Measurements from ENCODE around the gene HOXA1.
A peak's percentile ranks its signal among the peaks of the same experiment; 100 is the strongest.

Gene HOXA1

GRCh38 chr7:27110186-27111031 is 14.6 kb upstream of the HOXA1 start (continued):
- no peak for TF ChIP-seq ZSCAN4 (tag by site-specific recombination; IDR thresholded peaks at IDR 0.05)
- no peak for TF ChIP-seq ZNF580 (tag by site-specific recombination; IDR thresholded peaks at IDR 0.05)
- TF ChIP-seq BCL11B (tag by site-specific recombination; IDR thresholded peaks at IDR 0.05; ENCODE audit: low read depth) = no peak
- TF ChIP-seq ZNF426 (tag by site-specific recombination; IDR thresholded peaks at IDR 0.05) = no peak
- no peak for TF ChIP-seq ZNF2 (tag by site-specific recombination; IDR thresholded peaks at IDR 0.05)
- no peak for TF ChIP-seq ZNF280D (tag by site-specific recombination; IDR thresholded peaks at IDR 0.05)
- TF ChIP-seq HOXA7 (CRISPR knock-in tag; IDR thresholded peaks at IDR 0.05; ENCODE audit: borderline replicate concordance) = no peak
- no peak for TF ChIP-seq ZNF549 (tag by site-specific recombination; IDR thresholded peaks at IDR 0.05)
- TF ChIP-seq, protein P1, sequence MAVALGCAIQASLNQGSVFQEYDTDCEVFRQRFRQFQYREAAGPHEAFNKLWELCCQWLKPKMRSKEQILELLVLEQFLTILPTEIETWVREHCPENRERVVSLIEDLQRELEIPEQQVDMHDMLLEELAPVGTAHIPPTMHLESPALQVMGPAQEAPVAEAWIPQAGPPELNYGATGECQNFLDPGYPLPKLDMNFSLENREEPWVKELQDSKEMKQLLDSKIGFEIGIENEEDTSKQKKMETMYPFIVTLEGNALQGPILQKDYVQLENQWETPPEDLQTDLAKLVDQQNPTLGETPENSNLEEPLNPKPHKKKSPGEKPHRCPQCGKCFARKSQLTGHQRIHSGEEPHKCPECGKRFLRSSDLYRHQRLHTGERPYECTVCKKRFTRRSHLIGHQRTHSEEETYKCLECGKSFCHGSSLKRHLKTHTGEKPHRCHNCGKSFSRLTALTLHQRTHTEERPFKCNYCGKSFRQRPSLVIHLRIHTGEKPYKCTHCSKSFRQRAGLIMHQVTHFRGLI (tag by site-specific recombination; IDR thresholded peaks at IDR 0.05) = peak; percentile 29; the same call in 1 of the 2 replicates
- no peak for TF ChIP-seq ZNF521 (tag by site-specific recombination; IDR thresholded peaks at IDR 0.05)
- no peak for TF ChIP-seq ZFP41 (tag by site-specific recombination; IDR thresholded peaks at IDR 0.05; ENCODE audit: borderline replicate concordance)
- no peak for TF ChIP-seq ZNF416 (tag by site-specific recombination; IDR thresholded peaks at IDR 0.05)
- no peak for TF ChIP-seq ZNF19 (tag by site-specific recombination; IDR thresholded peaks at IDR 0.05; ENCODE audit: low read depth)
- TF ChIP-seq ZNF266 (tag by site-specific recombination; IDR thresholded peaks at IDR 0.05; ENCODE audit: low read depth) = no peak
- TF ChIP-seq SP3 (tag by site-specific recombination; IDR thresholded peaks at IDR 0.05) = no peak
- TF ChIP-seq, protein P2, sequence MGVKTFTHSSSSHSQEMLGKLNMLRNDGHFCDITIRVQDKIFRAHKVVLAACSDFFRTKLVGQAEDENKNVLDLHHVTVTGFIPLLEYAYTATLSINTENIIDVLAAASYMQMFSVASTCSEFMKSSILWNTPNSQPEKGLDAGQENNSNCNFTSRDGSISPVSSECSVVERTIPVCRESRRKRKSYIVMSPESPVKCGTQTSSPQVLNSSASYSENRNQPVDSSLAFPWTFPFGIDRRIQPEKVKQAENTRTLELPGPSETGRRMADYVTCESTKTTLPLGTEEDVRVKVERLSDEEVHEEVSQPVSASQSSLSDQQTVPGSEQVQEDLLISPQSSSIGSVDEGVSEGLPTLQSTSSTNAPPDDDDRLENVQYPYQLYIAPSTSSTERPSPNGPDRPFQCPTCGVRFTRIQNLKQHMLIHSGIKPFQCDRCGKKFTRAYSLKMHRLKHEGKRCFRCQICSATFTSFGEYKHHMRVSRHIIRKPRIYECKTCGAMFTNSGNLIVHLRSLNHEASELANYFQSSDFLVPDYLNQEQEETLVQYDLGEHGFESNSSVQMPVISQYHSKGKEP (tag by site-specific recombination; IDR thresholded peaks at IDR 0.05) = 0 out of 2 replicates have a peak, but pooled peaks have one; percentile 13
- TF ChIP-seq BCL6B (tag by site-specific recombination; IDR thresholded peaks at IDR 0.05) = no peak
- TF ChIP-seq ZNF654 (tag by site-specific recombination; IDR thresholded peaks at IDR 0.05; ENCODE audit: low read depth) = no peak
- TF ChIP-seq ZNF664 (tag by site-specific recombination; IDR thresholded peaks at IDR 0.05) = no peak
- TF ChIP-seq ZBTB48 (tag by site-specific recombination; IDR thresholded peaks at IDR 0.05) = no peak
- no peak for TF ChIP-seq ZNF776 (tag by site-specific recombination; IDR thresholded peaks at IDR 0.05; ENCODE audit: borderline replicate concordance)
- TF ChIP-seq PRDM1 (tag by site-specific recombination; IDR thresholded peaks at IDR 0.05) = peak; percentile 37; the same call in 1 of the 2 replicates
- no peak for TF ChIP-seq ZNF623 (tag by site-specific recombination; IDR thresholded peaks at IDR 0.05)
- TF ChIP-seq YY1 (tag by site-specific recombination; IDR thresholded peaks at IDR 0.05) = peak; percentile 45; the same call in 1 of the 2 replicates
- TF ChIP-seq ZEB2 (tag by site-specific recombination; IDR thresholded peaks at IDR 0.05) = 0 out of 2 replicates have a peak, but pooled peaks have one; percentile 29
- peak; percentile 91 for TF ChIP-seq HOXD13 (CRISPR knock-in tag; IDR thresholded peaks at IDR 0.05; ENCODE audit: borderline replicate concordance)
- TF ChIP-seq ZNF585B (tag by site-specific recombination; IDR thresholded peaks at IDR 0.05) = no peak
- no peak for TF ChIP-seq ELK4 (IDR thresholded peaks at IDR 0.05; ENCODE audit: borderline replicate concordance, low read depth, low read length)
- TF ChIP-seq ZNF292 (tag by site-specific recombination; IDR thresholded peaks at IDR 0.05; ENCODE audit: borderline replicate concordance, low read depth) = no peak
- no peak for TF ChIP-seq ZNF501 (tag by site-specific recombination; IDR thresholded peaks at IDR 0.05)

Data from HEK293 (cell line).